Stimulated activated naive CD4-positive, alpha-beta T cell treated with Interleukin-2 at 50 U/mL for 16 hours (primary cell): ENCODE measurements around the gene EPN2.

ENCODE experiments used
- DNase-seq: peaks from one replicate; lab custom pipeline; 2025; lab: John Stamatoyannopoulos, UW

The EPN2 gene

DNA sequence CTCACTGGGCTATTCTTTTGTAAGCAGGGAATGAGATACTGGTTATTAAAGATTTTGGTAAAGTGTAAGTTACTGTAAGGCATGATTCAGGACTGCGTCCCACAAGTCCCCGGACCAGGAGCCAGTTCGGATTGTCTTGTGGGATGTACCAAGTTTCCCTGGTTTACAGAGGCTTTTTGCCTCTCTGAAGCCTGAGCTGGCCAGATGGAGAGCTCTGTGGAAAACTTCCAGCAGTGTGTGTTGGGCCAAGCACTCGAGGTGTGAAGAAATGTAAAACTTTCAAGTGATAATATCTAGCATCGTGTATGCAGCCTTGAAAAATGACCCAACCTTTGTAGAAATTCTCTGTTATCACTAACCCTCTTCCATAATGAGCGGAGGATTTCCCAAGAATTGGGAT lies 2.4 kb downstream of the EPN2 start:
- DNase-seq: no peak

- DNase-seq: no peak
Observed at GRCh38 chr17:19242323-19242722, 5.2 kb downstream of the EPN2 start.

DNA sequence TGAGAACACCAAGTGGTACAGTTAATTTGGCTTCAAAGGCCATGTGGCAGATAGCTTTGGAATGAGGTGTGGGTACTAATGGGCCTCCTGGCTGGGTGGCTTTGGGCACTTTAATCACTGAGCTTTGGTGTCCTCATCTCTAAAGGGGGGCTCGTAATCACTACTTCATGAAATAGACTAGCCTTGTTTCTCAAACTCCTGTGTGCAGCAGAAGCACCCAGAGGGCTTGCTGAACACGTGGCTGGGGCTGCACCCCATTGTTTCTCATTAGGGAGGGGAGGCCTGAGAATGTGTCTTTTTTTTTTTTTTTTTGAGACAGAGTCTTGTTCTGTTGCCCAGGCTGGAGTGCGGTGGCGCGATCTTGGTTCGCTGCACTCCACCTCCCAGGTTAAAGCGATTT lies 5.8 kb downstream of the EPN2 start:
- DNase-seq: no peak

DNA sequence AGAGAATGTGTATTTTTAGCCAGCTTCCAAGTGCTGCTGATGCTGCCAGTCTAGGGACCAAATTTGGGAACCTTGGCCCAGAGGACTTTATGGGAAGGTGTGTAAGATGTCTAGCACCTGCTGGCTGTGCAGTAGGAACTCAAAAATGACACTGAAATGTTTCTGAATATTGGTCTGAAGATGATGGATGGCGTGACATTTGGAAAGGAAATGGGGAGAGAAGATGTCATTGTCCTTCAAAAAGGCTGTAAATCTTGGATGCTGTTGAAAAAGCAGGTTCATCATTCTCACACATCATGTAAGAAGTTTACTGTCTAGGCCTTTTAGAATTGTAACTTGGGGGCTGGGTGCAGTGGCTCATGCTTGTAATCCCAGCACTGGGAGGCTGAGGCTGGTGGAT lies 6.7 kb downstream of the EPN2 start:
- no peak for DNase-seq

DNA sequence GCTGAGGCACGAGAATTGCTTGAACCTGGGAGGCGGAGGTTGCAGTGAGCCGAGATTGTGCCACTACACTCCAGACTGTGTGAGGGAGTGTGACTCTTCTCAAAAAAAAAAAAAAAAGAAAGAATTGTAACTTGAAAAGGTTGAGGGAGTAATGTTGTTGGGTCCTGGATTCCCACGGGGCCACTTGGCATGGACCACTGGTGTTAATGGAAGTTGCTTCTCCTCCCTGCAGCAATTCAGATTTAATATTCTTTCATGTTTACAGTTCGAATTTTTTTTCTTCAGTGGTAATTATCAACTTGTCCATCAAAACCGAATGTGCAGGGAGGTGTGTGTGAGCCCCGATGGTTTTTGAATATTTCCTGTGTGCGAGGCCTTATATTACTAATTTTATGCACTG lies 7.2 kb downstream of the EPN2 start:
- no peak for DNase-seq

DNA sequence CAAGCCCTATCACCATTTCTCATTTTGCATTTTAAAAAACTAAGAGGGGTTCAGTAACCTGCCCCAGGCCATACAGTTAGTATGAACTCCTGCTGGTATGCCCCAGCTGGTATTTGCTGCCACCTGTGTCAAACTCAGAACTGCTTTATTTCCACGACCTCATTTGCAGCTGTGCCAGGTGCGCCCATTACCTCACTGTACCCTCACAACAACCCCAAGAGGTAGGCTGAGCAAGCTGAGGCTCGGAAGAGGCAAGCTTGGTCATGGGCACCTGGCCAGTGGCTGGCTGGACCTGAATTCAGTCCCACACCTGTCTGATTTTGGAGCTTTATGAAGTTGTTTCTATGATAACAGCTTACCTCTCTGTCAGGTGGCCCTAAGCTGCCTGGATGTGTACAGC lies 7.6 kb downstream of the EPN2 start:
- no peak for DNase-seq

DNA sequence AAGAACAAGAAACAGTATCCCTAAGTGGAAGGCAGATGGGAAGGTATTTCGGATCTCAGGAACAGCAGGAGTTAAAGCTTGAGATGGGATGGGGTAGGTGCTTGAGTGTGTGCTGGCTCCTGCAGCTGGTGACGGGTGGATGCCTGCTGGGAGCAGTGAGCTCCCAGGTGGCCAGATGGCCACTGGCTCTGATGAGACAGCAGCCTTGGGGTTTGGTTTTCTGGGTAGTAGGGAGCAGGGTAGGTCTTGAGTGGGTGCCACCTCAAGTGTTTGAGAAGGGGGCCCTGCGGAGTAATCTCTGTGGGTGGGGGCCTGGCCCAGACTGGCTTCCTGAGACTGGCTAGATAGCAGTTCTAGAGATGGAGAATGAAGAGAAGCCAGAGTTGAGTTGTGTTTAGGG lies 10.3 kb downstream of the EPN2 start:
- no peak for DNase-seq

GRCh38 chr17:19248151-19248927 lies 11.2 kb downstream of the EPN2 start:
- DNase-seq: no peak

GRCh38 chr17:19248928-19249574 lies 11.9 kb downstream of the EPN2 start:
- DNase-seq: no peak

- no peak for DNase-seq
Observed at GRCh38 chr17:19249681-19250080, 12.5 kb downstream of the EPN2 start.

- DNase-seq: no peak
Observed at GRCh38 chr17:19250421-19251173, 13.4 kb downstream of the EPN2 start.

GRCh38 chr17:19253112-19253511 lies 15.9 kb downstream of the EPN2 start:
- no peak for DNase-seq

DNA sequence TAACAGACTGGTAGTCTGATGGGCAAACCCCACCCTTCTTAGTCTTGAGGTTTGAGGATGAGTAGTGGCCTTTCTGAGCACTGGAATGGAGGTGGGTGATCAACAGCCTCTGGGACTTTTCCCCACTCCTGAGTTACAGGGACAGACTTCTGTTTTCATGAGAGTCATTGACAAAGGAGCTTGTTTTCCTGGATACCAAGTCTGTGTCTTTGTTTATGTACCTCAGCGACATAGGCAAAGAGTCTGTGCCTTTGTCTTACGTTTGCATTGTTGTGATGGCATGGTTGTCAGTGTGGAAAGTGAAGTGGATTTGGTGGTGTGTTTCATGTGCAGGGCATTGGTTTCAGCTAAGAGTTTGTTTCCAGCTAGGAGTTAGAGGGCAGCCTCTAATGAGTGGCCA lies 17.5 kb downstream of the EPN2 start:
- no peak for DNase-seq

DNA sequence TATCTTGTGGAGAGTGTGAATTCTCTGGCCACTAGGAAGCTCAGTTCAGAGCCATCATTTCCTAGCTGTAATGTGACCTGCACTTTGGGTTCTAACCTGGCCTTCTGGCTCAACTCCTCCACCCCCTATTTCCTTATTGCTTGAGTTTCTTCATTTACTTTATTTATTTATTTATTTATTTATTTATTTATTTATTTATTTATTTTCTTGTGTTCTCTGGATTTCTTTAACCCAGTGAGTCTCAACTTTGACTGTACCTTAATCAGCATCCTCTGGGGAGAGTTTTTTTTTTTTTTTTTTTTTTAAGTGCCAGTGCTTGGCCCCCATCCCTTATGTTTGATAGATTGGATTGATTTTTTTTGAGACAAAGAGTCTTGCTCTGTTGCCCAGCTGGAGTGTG lies 18.1 kb downstream of the EPN2 start:
- no peak for DNase-seq

DNA sequence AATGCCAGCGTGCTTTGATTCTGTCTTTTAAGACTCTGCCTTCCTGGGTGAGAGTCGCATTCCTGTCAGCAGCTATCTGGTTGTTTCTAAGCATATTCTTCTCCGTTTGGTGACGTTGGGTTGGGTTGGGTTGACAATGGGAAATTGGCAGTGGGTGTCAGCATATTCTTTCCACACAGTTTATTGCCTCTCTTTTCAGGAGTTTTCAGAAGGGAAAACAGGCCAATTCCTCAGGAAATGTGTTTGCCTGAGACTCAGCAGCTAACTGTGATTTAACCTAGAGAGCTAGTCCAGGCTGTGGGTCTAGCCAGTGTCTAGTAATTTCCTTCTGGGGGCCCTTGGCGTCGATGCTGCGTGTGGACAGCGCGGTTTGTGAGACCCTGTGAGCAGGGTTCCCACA lies 21.2 kb downstream of the EPN2 start:
- DNase-seq: no peak

DNA sequence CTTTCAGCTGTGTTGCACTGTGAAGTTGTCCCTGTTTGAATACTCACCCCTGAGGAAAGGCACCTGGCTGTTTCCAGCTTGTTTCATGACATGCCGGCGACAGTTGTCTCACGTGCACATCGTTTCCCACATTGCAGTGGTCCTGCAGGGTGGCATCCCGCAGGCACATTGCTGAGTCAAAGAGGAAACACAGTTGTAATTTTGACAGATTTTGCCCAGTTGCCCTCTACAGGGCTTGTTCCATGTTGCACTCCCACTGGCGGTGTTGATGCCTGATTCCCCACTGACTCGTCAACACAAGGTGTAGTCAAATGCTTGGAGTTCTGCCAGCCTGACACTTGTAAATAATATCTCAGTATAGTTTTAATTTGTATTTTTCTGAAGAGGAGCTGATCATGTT lies 23.8 kb downstream of the EPN2 start:
- DNase-seq: no peak

- no peak for DNase-seq
Observed at GRCh38 chr17:19261426-19261825, 24.3 kb downstream of the EPN2 start.

DNA sequence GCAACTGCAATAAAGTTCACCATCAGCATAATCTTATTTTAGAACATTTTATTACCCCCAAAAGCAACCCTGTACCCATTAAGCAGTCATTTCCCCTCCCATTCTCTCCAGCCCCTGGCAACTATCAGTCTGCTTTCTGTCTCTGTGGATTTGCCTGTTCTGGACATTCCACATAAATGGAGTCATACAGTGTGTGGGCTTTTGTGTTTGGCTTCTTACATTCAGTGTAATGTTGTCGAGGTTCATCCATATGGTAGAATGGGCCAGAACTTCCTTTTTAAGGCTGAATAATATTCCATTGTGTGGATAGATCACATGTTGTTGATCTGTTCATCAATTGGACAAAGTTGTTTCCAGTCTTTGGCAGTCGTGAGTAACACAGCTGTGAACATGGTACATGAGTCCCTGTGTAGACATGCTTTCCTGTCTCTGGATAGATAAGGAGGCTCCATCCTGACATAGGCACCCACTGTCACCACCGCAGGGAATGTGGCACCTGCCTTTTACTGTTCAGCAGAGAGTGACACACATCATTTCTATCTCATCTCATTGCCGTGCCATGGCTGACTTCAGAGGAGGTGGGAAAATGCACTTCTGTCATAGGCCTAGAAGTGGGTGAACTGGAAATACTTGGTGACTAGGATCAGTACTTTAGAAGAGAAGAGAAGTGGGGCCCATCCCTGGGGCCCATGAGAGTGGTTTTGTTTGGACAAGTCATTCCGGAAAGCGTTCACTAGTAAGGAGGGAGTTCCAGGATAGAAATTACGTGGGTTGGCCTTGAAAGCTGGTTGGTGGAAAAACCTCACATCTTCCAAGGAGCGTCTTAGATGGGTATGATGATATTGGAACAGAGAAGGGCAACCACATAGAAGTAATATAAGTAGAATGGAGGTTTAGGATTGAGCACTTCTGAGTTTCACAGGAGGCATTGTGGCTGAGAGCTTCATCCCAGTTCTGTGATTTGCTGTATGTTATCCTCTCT lies 25.8 kb downstream of the EPN2 start:
- no peak for DNase-seq

DNA sequence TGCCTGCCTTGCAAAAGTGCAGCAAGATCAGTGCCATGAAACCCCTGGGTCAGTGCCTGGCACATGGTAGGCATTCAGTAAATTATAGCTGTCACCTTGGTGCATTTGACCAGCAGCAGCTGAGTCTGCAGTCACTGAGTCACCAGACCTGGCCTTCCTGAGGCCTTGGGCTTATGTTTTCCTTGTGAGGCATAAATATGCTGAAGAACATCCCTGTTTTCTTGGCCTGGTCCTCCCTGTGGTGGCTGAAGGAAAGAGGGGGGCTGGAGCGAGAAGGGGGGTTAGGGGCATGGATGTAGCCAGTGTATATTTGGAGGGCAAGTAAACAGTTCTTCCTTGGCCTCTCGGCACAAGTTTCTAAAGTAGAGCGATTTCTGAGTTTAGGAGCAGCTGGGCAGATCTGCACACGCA lies 26.5 kb downstream of the EPN2 start:
- DNase-seq: no peak

GRCh38 chr17:19264268-19264667 lies 27.1 kb downstream of the EPN2 start:
- no peak for DNase-seq

- DNase-seq: no peak
Observed at GRCh38 chr17:19264681-19265080, 27.5 kb downstream of the EPN2 start.

DNA sequence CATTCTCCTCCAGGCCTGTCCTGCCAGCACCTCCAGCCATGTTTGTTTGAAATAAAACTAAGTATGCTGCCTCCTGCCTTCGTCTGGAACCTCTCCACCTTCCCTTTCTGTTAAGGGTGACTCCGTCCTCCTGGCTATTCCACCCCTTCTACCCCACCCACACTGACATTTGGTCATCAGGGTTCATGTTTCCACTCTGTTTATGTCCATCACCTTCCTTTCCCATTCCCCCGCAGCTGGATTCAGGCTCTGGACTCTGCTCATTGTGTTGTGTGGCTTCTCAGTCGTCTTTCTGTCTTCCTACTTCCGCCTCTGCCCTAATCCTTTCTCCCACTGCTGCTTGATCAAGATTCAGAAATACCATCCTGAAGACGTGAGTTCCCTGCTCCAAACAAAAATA lies 28.6 kb downstream of the EPN2 start:
- no peak for DNase-seq
